Transverse colon (tissue), 4 donors: ENCODE data around the gene CAMK2D. TPM values are rescaled to one million over a fixed set of nuclear protein-coding genes. Genes with fewer than 3 reads are reported as not detected.

Source experiments
- DNase-seq: peaks from one replicate; pipeline ENCODE4 v3.0.0-alpha.2; 2019
- H3K27ac ChIP-seq, 4 donors: fragments of 200-600 bp; sonication (generic); 2 replicates each; pipeline ENCODE4 v1.5.1; 2016 to 2018; ENCODE audit warnings: inconsistent platforms in 4 of 4
- H3K27me3 ChIP-seq: fragments of 200-600 bp; sonication (generic); 2 replicates; pipeline ENCODE4 v1.5.1; 2017; ENCODE audit warnings: inconsistent platforms
- H3K36me3 ChIP-seq, 4 donors: fragments of 200-600 bp; sonication (generic); 2 replicates each; pipeline ENCODE4 v1.5.1; 2017 to 2019; ENCODE audit warnings: inconsistent platforms in 4 of 4
- H3K4me1 ChIP-seq, 4 donors: fragments of 200-600 bp; sonication (generic); 2 replicates each; pipeline ENCODE4 v1.5.1; 2017 to 2020; ENCODE audit warnings: inconsistent platforms in 4 of 4
- H3K4me3 ChIP-seq, 4 donors: fragments of 200-600 bp; sonication (generic); 1 replicate in 1 of 4; 2 replicates in 3 of 4; pipeline versions ENCODE4 v1.5.1 to v1.6.1; 2017 to 2019; ENCODE audit warnings: inconsistent platforms in 4 of 4
- H3K9me3 ChIP-seq, 2 donors: fragments of 200-600 bp; sonication (generic); 2 replicates each; pipeline ENCODE4 v1.5.1; 2017 to 2019; ENCODE audit warnings: inconsistent platforms in 2 of 2
- EP300 ChIP-seq: sonication (generic); formaldehyde crosslinking; IDR thresholded peaks from one replicate; pipeline ENCODE4 v1.6.1; 2017; ENCODE audit warnings: antibody characterized with exemption, low read depth
- POLR2A ChIP-seq: fragments of 450-650 bp; IDR thresholded peaks from one replicate; pipeline ENCODE4 v1.6.1; 2016; ENCODE audit warnings: antibody characterized with exemption, mild to moderate bottlenecking, moderate library complexity
- POLR2AphosphoS5 ChIP-seq, 3 donors: sonication (generic); formaldehyde crosslinking; IDR thresholded peaks; one replicate each; pipeline ENCODE4 v1.6.1; 2016; ENCODE audit warnings: antibody characterized with exemption in 3 of 3
- WGBS, 2 donors: methylation state at CpG; one replicate each; pipeline ENCODE4 v1.1.5; 2018; ENCODE audit warnings: low coverage in 1 of 2; 5-methylcytosine and 5-hydroxymethylcytosine counted together
- in situ Hi-C, 4 donors: fragments of 200-750 bp; cut with MboI; loops; one replicate each; pipeline versions ENCODE4 v1.15.0 to v1.15.1; 2017; ENCODE audit warnings: low sequenced_read_pairs in 3 of 4, low pct_ligation_motif_present in 1 of 4, low pct_unique_long_range_greater_than_20kb in 1 of 4
- intact Hi-C: fragments of 100-400 bp; cut with DNase I; formaldehyde crosslinking; loops from one replicate; pipeline ENCODE4 v1.15.1; 2023; ENCODE audit warnings: low total_unique reads
- total RNA-seq, 4 donors: library from RNA; depleted of rRNA; stranded (reverse); fragments of >200 nt; gene quantifications; one replicate each; pipeline ENCODE4 v1.1.0, GENCODE V29; 2016
- TF ChIP-seq, protein P1 (sequence below), 5 experiments: fragments of 200-600 bp in 3 of 5; fragments of 450-650 bp in 2 of 5; sonication (generic) in 3 of 5; IDR thresholded peaks; 1 replicate in 2 of 5; 2 replicates in 3 of 5; pipeline ENCODE4 v1.5.1; 2016 to 2017; ENCODE audit warnings: antibody characterized with exemption in 5 of 5, inconsistent platforms in 3 of 5, mild to moderate bottlenecking in 2 of 5, moderate library complexity in 1 of 5

Gene CAMK2D
- total RNA-seq, 4 donors from 2014 or later, result 54.5 to 107 (median 84.7) TPM

DNA sequence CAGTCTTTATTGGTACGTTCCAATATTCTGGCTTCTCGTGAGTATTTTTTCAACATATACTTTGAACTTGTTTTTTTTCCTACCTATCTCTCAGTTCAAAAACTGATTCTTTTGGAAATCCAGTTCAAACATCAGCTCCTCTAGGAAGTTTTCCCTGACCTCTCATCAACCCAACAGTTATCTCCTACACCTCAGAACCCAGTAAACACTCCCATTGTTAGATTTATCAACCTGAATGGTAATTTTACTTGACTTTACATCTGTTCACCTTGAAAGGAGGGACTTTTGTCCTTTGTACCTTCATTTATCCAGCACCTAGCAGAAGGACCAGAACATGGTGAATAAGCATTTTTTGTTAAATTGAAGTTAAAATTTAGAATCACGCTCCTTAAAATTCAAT is 13.6 kb downstream of the CAMK2D start:
- H3K9me3 ChIP-seq, result no peaks in the 10 kb centered on the region
- H3K4me1 ChIP-seq, result peaks cover 0 to 4% (median 0%) of the 10 kb centered on the region in 4 donors
- in situ Hi-C loops (no loop called here), intact Hi-C loops (no loop called here)
- no peak overlapping the region for H3K27ac ChIP-seq
- H3K36me3 ChIP-seq, result no peaks in the 10 kb centered on the region
- no peak overlapping the region for H3K4me3 ChIP-seq
- no peak for DNase-seq
- WGBS, 2 donors, result 99 to 100% methylated on average over 3 of the region's 3 CpGs
- no peaks in the 10 kb centered on the region for H3K27me3 ChIP-seq
- TF ChIP-seq, protein P1, sequence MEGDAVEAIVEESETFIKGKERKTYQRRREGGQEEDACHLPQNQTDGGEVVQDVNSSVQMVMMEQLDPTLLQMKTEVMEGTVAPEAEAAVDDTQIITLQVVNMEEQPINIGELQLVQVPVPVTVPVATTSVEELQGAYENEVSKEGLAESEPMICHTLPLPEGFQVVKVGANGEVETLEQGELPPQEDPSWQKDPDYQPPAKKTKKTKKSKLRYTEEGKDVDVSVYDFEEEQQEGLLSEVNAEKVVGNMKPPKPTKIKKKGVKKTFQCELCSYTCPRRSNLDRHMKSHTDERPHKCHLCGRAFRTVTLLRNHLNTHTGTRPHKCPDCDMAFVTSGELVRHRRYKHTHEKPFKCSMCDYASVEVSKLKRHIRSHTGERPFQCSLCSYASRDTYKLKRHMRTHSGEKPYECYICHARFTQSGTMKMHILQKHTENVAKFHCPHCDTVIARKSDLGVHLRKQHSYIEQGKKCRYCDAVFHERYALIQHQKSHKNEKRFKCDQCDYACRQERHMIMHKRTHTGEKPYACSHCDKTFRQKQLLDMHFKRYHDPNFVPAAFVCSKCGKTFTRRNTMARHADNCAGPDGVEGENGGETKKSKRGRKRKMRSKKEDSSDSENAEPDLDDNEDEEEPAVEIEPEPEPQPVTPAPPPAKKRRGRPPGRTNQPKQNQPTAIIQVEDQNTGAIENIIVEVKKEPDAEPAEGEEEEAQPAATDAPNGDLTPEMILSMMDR (IDR thresholded peaks at IDR 0.05), result no peak
- TF ChIP-seq POLR2A, result no peak
- TF ChIP-seq EP300, result no peak
- no peak for TF ChIP-seq POLR2AphosphoS5 (IDR thresholded peaks at IDR 0.05)

DNA sequence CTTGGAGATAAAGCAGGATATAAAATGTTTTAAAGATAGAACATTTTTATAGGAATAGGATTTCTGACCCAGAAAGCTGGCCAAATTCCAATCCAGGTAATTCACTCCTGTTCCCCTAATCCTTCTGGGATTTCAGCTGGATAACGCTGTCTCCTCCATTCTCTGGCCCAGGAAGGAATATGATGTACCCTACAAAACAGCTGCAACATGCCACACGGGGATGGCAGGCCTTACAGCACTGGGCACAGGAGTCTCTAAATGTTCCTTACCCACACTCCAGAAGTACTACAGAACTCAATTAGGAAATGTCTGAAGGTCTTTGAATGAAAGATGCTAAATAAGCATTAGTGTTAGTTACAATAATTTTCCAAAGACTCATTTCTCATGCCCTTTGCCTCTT is 15.8 kb downstream of the CAMK2D start:
- DNase-seq, result no peak
- no peaks in the 10 kb centered on the region for H3K9me3 ChIP-seq
- peaks cover 0 to 12% (median 0%) of the 10 kb centered on the region in 4 donors for H3K4me1 ChIP-seq
- no peak overlapping the region for H3K4me3 ChIP-seq
- no peaks in the 10 kb centered on the region for H3K36me3 ChIP-seq
- WGBS, 2 donors, result 96 to 100% methylated on average over 2 of the region's 2 CpGs
- TF ChIP-seq POLR2A (no peak), EP300 (no peak), POLR2AphosphoS5 (IDR thresholded peaks at IDR 0.05) (no peak)
- TF ChIP-seq, protein P1 (IDR thresholded peaks at IDR 0.05), result no peak
- intact Hi-C loops, result no loop called here
- in situ Hi-C loops, result no loop called here
- H3K27me3 ChIP-seq, result no peaks in the 10 kb centered on the region
- H3K27ac ChIP-seq, result no peak overlapping the region

DNA sequence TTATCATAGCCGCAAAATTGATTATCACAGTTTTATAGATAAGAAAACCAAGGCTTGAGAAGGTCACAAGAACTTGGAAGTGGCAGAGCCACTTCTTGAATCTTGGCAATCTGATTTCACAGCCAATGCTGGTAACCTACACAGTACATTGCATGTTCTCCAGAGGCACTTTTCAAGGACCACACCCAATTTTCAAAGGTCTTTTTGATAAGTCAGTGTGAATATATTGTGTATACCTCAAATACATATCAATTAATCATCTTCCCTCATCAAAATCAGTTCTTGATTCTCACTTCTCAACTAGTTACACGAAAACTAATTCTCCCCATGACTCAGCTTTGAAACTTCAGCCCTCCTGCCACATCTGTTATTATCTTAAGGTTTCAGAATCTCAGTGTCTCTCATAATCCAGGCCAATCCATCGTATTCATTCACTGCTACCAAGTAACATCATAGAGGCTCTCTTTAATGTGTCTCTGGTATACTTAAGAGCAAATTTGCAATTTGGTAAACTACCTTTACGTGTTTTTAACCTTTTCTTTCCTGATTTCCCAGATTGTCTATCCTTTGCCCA is 16.8 kb downstream of the CAMK2D start:
- Histone ChIP-seq H3K27me3 (no peaks in the 10 kb centered on the region), H3K27ac (no peak overlapping the region), H3K4me3 (no peak overlapping the region), H3K9me3 (no peaks in the 10 kb centered on the region), H3K4me1 (peaks cover 0 to 12% (median 0%) of the 10 kb centered on the region in 4 donors), H3K36me3 (no peaks in the 10 kb centered on the region)
- in situ Hi-C loops, result no loop called here
- TF ChIP-seq POLR2AphosphoS5 (IDR thresholded peaks at IDR 0.05) (no peak), POLR2A (no peak), EP300 (no peak)
- TF ChIP-seq, protein P1 (IDR thresholded peaks at IDR 0.05), result no peak
- WGBS, 2 donors, result 90 to 95% methylated on average over 4 of the region's 4 CpGs
- DNase-seq, result no peak
- intact Hi-C loops, result no loop called here

DNA sequence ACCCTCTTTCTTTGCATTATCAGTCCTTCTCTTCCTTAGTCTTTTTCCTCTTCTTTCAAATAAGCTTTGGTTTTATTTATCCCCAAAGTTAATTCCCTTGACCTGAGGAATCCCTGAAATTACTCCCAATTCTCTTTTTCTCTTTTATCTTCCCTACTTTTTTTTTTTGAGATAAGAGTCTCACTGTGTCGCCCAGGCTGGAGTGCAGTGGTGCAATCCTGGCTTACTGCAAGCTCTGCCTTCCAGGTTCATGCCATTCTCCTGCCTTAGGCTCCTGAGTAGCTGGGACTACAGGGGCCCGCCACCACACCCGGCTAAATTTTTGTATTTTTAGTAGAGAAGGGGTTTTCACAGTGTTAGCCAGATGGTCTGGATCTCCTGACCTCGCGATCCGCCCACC is 17.8 kb downstream of the CAMK2D start:
- Histone ChIP-seq H3K9me3 (no peaks in the 10 kb centered on the region), H3K27ac (no peak overlapping the region), H3K4me3 (no peak overlapping the region), H3K4me1 (peaks cover 0 to 18% (median 0%) of the 10 kb centered on the region in 4 donors), H3K36me3 (no peaks in the 10 kb centered on the region), H3K27me3 (no peaks in the 10 kb centered on the region)
- DNase-seq, result no peak
- 79 to 93% methylated on average over 4 to 6 of the region's 6 CpGs for WGBS, 2 donors
- intact Hi-C loops, result no loop called here
- in situ Hi-C loops, result no loop called here
- no peak for TF ChIP-seq POLR2AphosphoS5 (IDR thresholded peaks at IDR 0.05)

DNA sequence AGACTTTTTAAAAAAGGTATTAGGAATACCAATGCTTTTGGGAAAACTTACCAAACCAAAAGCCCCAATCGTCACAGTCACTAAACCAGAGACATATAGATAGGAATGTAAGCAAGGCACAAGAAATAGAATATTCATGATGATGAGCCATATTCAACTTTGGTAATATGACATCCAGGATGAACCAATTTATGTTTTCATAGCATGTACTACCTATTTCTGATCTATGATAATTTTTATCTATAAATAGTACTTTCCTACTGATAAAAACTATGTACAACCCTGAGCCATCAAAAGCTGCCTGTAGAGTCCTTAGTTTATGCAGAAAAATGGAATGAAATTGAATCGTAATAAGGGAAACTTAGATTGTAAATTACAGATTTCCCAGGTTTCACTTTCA is 18.9 kb downstream of the CAMK2D start:
- H3K27me3 ChIP-seq, result no peaks in the 10 kb centered on the region
- no peaks in the 10 kb centered on the region for H3K9me3 ChIP-seq
- no peak for DNase-seq
- in situ Hi-C loops (no loop called here), intact Hi-C loops (no loop called here)
- peaks cover 0 to 18% (median 0%) of the 10 kb centered on the region in 4 donors for H3K4me1 ChIP-seq
- H3K27ac ChIP-seq, result no peak overlapping the region
- H3K4me3 ChIP-seq, result no peak overlapping the region
- WGBS, 2 donors, result 89 to 92% methylated on average over 2 of the region's 2 CpGs
- H3K36me3 ChIP-seq, result no peaks in the 10 kb centered on the region
- TF ChIP-seq, protein P1 (IDR thresholded peaks at IDR 0.05), result no peak
- TF ChIP-seq EP300, result no peak
- no peak for TF ChIP-seq POLR2A
- no peak for TF ChIP-seq POLR2AphosphoS5 (IDR thresholded peaks at IDR 0.05)
